SU-DHL-6 (cell line): ENCODE data around the gene LCN10.
"Not testable (repeated sequence)": the region's sequence is repeated elsewhere in the genome, so short reads cannot be mapped to it uniquely, and the experiment has no call there.

Experiments
- H2AFZ ChIP-seq: fragments of 200-600 bp; sonication (generic); 2 replicates; pipeline ENCODE4 v1.6.1; 2014; ENCODE audit warnings: low read depth, mild to moderate bottlenecking, moderate library complexity, mixed read lengths, antibody characterized with exemption, low read length; ENCODE audit not compliant: severe bottlenecking
- H3F3A ChIP-seq: fragments of 200-600 bp; shearing (Covaris generic); 2 replicates; pipeline ENCODE4 v1.6.0; 2016; ENCODE audit warnings: antibody characterized with exemption, mild to moderate bottlenecking; ENCODE audit not compliant: insufficient read depth
- H3K27ac ChIP-seq: fragments of 200-600 bp; sonication (generic); 2 replicates; pipeline ENCODE4 v1.5.1; 2016; ENCODE audit warnings: low read depth, mild to moderate bottlenecking, low read length, moderate library complexity, mixed read lengths
- H3K27me3 ChIP-seq: fragments of 200-600 bp; sonication (generic), shearing (Covaris generic); 2 replicates; pipeline ENCODE4 v1.6.0; 2014; ENCODE audit warnings: mild to moderate bottlenecking, low read length
- H3K36me3 ChIP-seq: fragments of 200-600 bp; sonication (generic); 2 replicates; pipeline ENCODE4 v1.6.1; 2014; ENCODE audit warnings: mild to moderate bottlenecking, low read length, mixed read lengths
- H3K4me2 ChIP-seq: fragments of 300-600, 200-600 bp; shearing (Covaris generic), sonication (generic); 2 replicates; pipeline ENCODE4 v1.6.0; 2014; ENCODE audit warnings: low read length, low read depth, mild to moderate bottlenecking; ENCODE audit not compliant: poor library complexity, severe bottlenecking
- H3K4me3 ChIP-seq: fragments of 200-600 bp; sonication (generic); 2 replicates; pipeline ENCODE4 v1.5.1; 2014; ENCODE audit warnings: antibody characterized with exemption, low read length, mild to moderate bottlenecking, mixed read lengths; ENCODE audit not compliant: insufficient read depth, poor library complexity, severe bottlenecking
- H3K79me2 ChIP-seq: fragments of 200-600 bp; sonication (generic); 2 replicates; pipeline ENCODE4 v1.6.1; 2014; ENCODE audit warnings: mild to moderate bottlenecking, low read length, moderate library complexity; ENCODE audit not compliant: insufficient read depth
- H3K9ac ChIP-seq: fragments of 200-600 bp; sonication (generic); 2 replicates; pipeline ENCODE4 v1.7.0; 2014; ENCODE audit warnings: mild to moderate bottlenecking, low read length
- H3K9me2 ChIP-seq: fragments of 200-600 bp; sonication (generic); replicated peaks from 2 replicates; pipeline ENCODE4 v1.6.1; 2014; ENCODE audit warnings: low read length; ENCODE audit not compliant: insufficient read depth
- H3K9me3 ChIP-seq: fragments of 200-600 bp; sonication (generic); 2 replicates; pipeline ENCODE4 v1.6.1; 2014; ENCODE audit warnings: low read length, mixed read lengths; ENCODE audit not compliant: insufficient read depth
- H4K20me1 ChIP-seq: fragments of 200-600 bp; sonication (generic); 2 replicates; pipeline ENCODE4 v1.6.1; 2014; ENCODE audit warnings: low read depth, mild to moderate bottlenecking, antibody characterized with exemption, low read length, moderate library complexity, mixed read lengths
- EZH2phosphoT487 ChIP-seq: fragments of 200-600 bp; sonication (generic), shearing (Covaris generic); conservative IDR thresholded peaks from 2 replicates; pipeline ENCODE4 v1.6.1; 2018; ENCODE audit warnings: mild to moderate bottlenecking, antibody characterized with exemption, low read length, moderate library complexity, mixed read lengths
- TF ChIP-seq, protein P1 (sequence below): fragments of 200-600 bp; sonication (generic); IDR thresholded peaks from one replicate; pipeline ENCODE4 v1.5.1; 2017; ENCODE audit warnings: antibody characterized with exemption, mild to moderate bottlenecking, low read length, moderate library complexity; ENCODE audit not compliant: insufficient read depth, poor library complexity, severe bottlenecking

The LCN10 gene

DNA sequence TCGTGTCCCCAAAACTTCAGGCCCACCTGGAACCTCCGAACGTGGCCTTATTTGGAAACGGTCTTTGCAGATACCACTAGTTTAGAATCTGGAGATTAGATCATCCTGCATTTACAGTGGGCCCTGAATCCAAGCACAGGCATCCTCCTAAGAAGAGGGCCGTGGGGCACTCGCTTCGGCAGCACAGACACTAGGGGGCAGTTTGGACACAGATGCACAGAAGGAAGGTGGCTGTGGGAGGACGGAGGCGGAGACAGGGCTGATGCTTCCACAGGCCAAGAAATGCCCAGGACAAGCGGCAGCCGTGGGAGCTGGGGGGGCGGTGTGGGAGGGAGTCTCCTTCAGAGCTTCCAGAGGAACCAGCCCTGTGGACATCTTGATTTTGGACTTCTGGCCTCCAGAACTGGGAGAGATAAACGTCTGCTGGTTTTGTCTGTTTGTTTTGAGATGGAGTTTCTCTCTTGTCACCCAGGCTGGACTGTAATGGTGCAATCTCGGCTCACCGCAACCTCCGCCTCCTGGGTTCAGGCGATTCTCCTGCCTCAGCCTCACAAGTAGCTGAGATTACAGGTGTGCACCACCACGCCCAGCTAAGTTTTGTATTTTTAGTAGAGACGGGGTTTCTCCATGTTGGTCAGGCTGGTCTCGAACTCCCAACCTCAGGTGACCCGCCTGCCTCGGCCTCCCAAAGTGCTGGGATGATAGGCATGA is 18.2 kb upstream of the LCN10 start:
- TF ChIP-seq, protein P1, sequence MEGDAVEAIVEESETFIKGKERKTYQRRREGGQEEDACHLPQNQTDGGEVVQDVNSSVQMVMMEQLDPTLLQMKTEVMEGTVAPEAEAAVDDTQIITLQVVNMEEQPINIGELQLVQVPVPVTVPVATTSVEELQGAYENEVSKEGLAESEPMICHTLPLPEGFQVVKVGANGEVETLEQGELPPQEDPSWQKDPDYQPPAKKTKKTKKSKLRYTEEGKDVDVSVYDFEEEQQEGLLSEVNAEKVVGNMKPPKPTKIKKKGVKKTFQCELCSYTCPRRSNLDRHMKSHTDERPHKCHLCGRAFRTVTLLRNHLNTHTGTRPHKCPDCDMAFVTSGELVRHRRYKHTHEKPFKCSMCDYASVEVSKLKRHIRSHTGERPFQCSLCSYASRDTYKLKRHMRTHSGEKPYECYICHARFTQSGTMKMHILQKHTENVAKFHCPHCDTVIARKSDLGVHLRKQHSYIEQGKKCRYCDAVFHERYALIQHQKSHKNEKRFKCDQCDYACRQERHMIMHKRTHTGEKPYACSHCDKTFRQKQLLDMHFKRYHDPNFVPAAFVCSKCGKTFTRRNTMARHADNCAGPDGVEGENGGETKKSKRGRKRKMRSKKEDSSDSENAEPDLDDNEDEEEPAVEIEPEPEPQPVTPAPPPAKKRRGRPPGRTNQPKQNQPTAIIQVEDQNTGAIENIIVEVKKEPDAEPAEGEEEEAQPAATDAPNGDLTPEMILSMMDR = peak; percentile 67
- H3K4me2 ChIP-seq, H3K36me3 ChIP-seq, H3K9me2 ChIP-seq, H3F3A ChIP-seq, H3K9me3 ChIP-seq, H3K79me2 ChIP-seq, H3K27ac ChIP-seq, H3K27me3 ChIP-seq, H4K20me1 ChIP-seq, H3K4me3 ChIP-seq, H3K9ac ChIP-seq, H2AFZ ChIP-seq: not testable (repeated sequence)

DNA sequence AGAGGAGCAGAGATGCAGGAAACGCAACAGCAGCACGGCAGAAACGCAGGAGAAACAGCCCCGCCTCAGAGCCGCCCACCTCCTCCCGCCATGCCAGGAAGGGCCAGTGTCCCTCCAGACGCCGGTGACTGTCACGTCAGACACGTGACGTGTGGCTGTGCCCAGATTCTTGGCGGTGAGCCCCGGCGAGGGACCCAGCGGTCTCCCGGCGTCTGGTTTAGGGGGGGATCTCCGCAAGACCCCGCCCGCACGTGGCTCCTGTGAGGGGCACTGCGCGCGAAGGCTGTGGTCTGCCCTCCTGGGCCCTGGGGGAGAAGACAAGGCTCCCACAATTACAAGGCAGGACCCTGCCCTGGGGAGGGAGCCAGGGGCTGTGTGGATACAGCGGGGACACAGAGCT is 17.7 kb upstream of the LCN10 start:
- H3K4me2 ChIP-seq = no peak overlapping the region
- TF ChIP-seq, protein P1 = no peak
- TF ChIP-seq EZH2phosphoT487 = no peak

DNA sequence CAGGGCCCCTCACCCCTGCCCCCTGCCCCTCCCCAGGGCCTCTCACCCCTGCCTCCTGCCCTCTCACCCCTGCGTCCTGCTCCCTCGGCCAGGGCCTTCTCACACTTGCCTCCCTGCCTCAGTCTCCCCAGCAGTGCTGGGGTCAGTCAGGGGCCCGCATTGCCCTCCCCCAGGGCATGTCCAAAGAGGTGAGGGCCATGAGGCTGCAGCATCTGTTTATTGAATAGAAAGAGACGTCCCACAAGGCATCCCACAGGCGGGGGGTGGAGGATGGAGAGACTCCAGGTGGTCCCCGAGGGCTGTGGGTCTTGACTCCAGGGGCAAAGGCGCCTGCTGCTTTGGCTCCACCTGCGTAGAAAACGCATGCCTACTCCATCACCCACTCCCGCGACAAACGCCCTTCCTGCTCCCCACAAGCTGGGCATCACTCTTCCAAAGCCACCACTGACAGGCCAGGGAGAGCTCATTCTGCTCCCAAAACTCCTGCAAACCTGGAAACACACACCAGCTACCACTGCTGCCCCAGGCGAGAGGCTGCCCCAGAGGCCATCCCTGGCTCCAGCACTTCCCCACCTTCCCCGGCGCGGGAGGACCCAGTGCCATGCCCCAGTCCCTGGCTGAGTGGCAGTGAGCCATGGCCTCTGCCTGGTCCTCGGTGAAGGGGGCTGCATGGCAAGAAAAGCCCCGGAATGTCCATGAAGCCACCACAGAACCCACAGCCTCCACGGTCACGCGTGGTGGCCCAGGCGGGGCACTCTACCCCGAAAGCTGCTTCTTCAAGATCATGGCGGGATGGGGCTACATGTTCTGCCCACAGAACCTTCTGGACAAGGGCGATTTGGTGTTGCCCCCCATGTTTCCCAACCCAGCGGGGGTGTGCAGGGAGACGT is 16.9 kb upstream of the LCN10 start:
- H3K4me3 ChIP-seq = no peak overlapping the region
- TF ChIP-seq, protein P1 = no peak
- no peak for TF ChIP-seq EZH2phosphoT487
- no peaks in the 10 kb centered on the region for H3K79me2 ChIP-seq

More for the DNA sequence above, 17.7 kb upstream of the LCN10 start:
- Histone ChIP-seq H3K27ac (no peak overlapping the region), H3K9me2 (no peaks in the 10 kb centered on the region), H3F3A (no peaks in the 10 kb centered on the region), H2AFZ (no peak overlapping the region), H3K4me3 (no peak overlapping the region), H3K9ac (no peak overlapping the region), H4K20me1 (no peaks in the 10 kb centered on the region), H3K36me3 (no peaks in the 10 kb centered on the region), H3K79me2 (no peaks in the 10 kb centered on the region), H3K27me3 (no peaks in the 10 kb centered on the region), H3K9me3 (no peaks in the 10 kb centered on the region)

More for the DNA sequence above, 16.9 kb upstream of the LCN10 start:
- H3K9me2 ChIP-seq = no peaks in the 10 kb centered on the region
- no peak overlapping the region for H2AFZ ChIP-seq
- H3K36me3 ChIP-seq = no peaks in the 10 kb centered on the region
- H3K27ac ChIP-seq = no peak overlapping the region
- H3K4me2 ChIP-seq = no peak overlapping the region
- no peaks in the 10 kb centered on the region for H3F3A ChIP-seq
- no peaks in the 10 kb centered on the region for H3K27me3 ChIP-seq
- H4K20me1 ChIP-seq = no peaks in the 10 kb centered on the region
- H3K9me3 ChIP-seq = no peaks in the 10 kb centered on the region
- no peak overlapping the region for H3K9ac ChIP-seq
